Measurements from ENCODE around the gene WDR5. TPM values are rescaled to one million over a fixed set of nuclear protein-coding genes. Genes with fewer than 3 reads are reported as not detected.
A peak's percentile ranks its signal among the peaks of the same experiment; 100 is the strongest.

Gene WDR5
- total RNA-seq, 1 donor from 2014 or later: 17.7 TPM

DNA sequence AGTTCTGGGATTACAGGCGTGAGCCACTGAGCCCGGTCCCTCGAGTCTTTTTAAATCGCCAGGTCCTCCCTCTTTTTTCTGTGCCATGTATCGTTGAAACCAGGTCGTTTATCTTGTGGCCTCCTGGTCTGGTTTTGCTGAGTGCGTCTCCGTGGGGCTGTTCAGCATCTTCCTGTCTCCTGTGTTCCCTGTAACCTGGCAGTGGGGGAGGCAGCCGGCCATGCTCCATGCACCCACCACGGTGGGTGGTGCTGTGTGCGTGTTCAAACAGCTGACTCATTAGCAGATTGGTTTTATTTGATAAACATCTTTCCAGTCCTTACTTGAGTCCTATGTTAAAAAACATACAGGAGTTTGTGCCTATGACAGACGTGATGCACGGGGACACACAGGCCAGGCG is 25.8 kb downstream of the WDR5 start:
- Histone ChIP-seq H3K9me3 (replicated peaks) (no peaks in the 10 kb centered on the region), H3K4me1 (no peaks in the 10 kb centered on the region), H3K27ac (replicated peaks) (no peak overlapping the region), H3K4me3 (no peak overlapping the region), H3K27me3 (ENCODE audit: low read depth) (no peaks in the 10 kb centered on the region), H3K36me3 (peaks cover 25% of the 10 kb centered on the region)
- intact Hi-C loops (cut with micrococcal nuclease): no loop called here
- DNase-seq: no peak
- TF ChIP-seq, protein P1, sequence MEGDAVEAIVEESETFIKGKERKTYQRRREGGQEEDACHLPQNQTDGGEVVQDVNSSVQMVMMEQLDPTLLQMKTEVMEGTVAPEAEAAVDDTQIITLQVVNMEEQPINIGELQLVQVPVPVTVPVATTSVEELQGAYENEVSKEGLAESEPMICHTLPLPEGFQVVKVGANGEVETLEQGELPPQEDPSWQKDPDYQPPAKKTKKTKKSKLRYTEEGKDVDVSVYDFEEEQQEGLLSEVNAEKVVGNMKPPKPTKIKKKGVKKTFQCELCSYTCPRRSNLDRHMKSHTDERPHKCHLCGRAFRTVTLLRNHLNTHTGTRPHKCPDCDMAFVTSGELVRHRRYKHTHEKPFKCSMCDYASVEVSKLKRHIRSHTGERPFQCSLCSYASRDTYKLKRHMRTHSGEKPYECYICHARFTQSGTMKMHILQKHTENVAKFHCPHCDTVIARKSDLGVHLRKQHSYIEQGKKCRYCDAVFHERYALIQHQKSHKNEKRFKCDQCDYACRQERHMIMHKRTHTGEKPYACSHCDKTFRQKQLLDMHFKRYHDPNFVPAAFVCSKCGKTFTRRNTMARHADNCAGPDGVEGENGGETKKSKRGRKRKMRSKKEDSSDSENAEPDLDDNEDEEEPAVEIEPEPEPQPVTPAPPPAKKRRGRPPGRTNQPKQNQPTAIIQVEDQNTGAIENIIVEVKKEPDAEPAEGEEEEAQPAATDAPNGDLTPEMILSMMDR (IDR thresholded peaks at IDR 0.05; ENCODE audit: borderline replicate concordance): no peak

DNA sequence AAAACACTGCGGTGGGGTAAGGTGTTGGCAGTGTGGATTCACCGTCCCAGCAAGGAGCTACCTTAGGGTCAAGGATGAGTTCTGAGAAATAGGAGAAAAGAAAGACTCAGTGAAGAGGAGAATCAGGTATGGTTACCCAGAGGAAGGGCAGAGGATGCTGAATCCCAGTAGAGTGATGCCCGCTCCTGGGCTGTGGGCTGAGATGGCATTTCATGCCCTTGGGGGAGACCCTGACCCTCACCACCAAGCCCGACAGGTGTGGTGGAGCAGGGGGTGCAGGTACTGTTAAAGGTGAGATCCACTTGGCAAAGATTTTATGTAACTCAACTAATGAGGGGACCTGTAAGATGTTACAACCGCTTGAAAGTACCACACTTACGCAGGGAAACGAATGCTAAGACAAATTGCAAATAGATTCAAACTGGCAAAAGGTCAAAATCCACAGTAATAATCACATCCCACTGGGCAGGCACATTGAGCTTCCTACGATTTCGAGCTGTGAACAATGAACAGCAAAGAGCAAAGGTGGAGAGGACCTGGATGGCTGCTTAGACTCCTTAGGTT is 26.4 kb downstream of the WDR5 start:
- no peaks in the 10 kb centered on the region for H3K27me3 ChIP-seq (ENCODE audit: low read depth)
- TF ChIP-seq, protein P1 (IDR thresholded peaks at IDR 0.05; ENCODE audit: borderline replicate concordance): no peak
- no peak overlapping the region for H3K27ac ChIP-seq (replicated peaks)
- no peaks in the 10 kb centered on the region for H3K4me1 ChIP-seq
- no peaks in the 10 kb centered on the region for H3K9me3 ChIP-seq (replicated peaks)
- no peak for DNase-seq
- no peak overlapping the region for H3K4me3 ChIP-seq
- H3K36me3 ChIP-seq: peaks cover 18% of the 10 kb centered on the region
- intact Hi-C loops (cut with micrococcal nuclease): no loop called here

DNA sequence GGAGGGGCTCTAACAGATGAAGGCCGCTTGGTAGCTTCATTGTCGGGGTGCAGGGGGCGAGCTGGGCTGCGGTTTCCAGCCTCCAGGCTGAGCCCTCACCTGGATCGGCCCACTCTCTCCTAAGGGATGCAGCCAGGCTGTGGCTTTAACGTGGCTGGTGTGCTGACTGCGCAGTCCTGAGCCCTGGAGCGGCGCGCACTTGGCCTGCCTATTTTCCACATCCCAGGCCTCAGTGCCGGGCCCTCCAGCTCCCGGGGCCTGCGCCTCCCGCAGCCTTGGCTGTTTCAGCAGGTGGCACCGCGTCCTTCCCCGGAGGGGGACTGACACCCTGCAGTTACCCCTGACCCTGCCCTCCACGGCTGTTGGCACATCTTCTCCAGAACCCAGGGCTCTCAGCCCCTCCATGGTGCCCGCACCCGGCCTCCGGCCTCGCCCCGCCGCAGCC is 27.1 kb downstream of the WDR5 start:
- intact Hi-C loops (cut with micrococcal nuclease): no loop called here
- Histone ChIP-seq H3K9me3 (replicated peaks) (no peaks in the 10 kb centered on the region), H3K36me3 (peaks cover 12% of the 10 kb centered on the region), H3K27me3 (ENCODE audit: low read depth) (no peaks in the 10 kb centered on the region), H3K27ac (replicated peaks) (no peak overlapping the region), H3K4me3 (no peak overlapping the region), H3K4me1 (no peaks in the 10 kb centered on the region)
- TF ChIP-seq, protein P1 (IDR thresholded peaks at IDR 0.05; ENCODE audit: borderline replicate concordance): no peak
- no peak for DNase-seq

DNA sequence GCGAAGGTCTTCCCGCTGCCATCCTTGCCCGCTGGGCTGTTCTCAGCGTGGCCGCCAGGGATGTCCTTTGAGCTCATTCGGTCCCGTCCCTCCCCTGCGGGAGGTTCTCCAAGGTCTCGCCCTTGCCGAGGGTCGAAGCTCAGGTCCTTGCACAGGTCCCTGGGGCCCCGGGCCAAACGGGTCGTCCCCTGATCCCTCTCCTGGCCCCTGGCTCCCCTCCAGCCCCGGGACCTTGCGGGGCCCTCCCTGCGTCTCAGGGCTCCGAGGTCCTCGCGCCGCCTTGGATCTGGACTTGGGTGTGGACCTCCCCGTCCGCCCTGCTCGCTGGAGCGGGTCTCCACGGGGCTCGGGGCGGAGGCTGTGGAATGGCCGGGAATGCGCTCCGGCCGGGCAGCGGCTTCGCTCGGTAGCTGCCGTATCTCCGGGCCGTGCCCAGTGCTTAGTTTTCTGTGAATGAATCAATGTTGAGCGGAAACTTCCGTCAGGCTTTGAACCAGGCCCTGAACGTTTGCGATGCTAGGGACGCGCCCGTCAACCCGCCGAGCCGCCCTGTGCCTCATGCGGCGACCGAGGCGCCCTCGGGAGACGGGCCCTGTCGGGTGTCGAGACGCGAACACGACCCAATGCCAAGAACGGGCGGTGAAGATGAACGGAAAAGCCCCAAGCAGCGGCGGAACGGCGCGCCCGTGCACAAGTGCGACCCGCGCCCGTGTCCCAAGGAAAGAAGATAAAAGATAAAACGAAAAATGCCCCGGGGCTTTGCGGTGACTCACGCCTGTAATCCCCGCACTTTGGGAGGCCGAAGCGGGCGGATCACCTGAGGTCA is 27.7 kb downstream of the WDR5 start:
- H3K4me1 ChIP-seq: no peaks in the 10 kb centered on the region
- intact Hi-C loops (cut with micrococcal nuclease): no loop called here
- H3K36me3 ChIP-seq: peaks cover 5% of the 10 kb centered on the region
- H3K27ac ChIP-seq (replicated peaks): no peak overlapping the region
- peaks cover 1% of the 10 kb centered on the region for H3K9me3 ChIP-seq (replicated peaks)
- no peak overlapping the region for H3K4me3 ChIP-seq
- TF ChIP-seq, protein P1 (IDR thresholded peaks at IDR 0.05; ENCODE audit: borderline replicate concordance): peak; percentile 63
- H3K27me3 ChIP-seq (ENCODE audit: low read depth): no peaks in the 10 kb centered on the region
- peak; percentile 70 for DNase-seq

DNA sequence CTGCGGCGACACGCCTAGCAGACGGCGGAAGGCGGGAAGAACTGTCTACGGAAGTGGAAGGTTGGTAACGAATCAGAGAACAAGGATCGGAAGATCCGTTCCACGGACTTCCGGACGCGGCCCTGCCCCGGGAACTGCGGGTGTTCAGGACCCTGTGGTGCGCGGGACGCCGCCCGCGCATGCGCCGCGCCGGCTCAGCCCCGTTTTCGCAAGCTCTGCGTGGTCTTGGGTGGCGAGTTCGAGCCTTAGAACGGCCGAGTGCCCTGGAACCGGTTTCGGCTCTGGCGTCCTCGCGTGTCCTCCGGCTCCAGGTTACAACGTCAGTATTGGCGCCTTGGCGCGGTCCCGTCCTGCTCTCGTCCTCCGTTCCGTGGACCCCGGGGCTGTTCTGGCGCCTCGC is 29.0 kb downstream of the WDR5 start:
- DNase-seq: no peak

More for the DNA sequence above, 29.0 kb downstream of the WDR5 start:
- Histone ChIP-seq H3K4me3 (no peak overlapping the region), H3K27me3 (ENCODE audit: low read depth) (no peaks in the 10 kb centered on the region), H3K27ac (replicated peaks) (no peak overlapping the region), H3K9me3 (replicated peaks) (peaks cover 6% of the 10 kb centered on the region), H3K4me1 (no peaks in the 10 kb centered on the region), H3K36me3 (no peaks in the 10 kb centered on the region)
- TF ChIP-seq, protein P1 (IDR thresholded peaks at IDR 0.05; ENCODE audit: borderline replicate concordance): no peak
- intact Hi-C loops (cut with micrococcal nuclease): no loop called here

All from left ventricle myocardium inferior (tissue), 1 donor.